ENCODE measurements around the gene COL8A2.

COL8A2 gene

GRCh38 chr1:36157115-36157903, 32.3 kb upstream of the COL8A2 start:
- TF ChIP-seq ZFX (IDR thresholded peaks at IDR 0.05; ENCODE audit: borderline replicate concordance) (no peak), CTCF (IDR thresholded peaks at IDR 0.05) (no peak)
- H3K27ac ChIP-seq = peak overlapping the region; percentile 80; the same call in 1 of the 2 replicates

DNA sequence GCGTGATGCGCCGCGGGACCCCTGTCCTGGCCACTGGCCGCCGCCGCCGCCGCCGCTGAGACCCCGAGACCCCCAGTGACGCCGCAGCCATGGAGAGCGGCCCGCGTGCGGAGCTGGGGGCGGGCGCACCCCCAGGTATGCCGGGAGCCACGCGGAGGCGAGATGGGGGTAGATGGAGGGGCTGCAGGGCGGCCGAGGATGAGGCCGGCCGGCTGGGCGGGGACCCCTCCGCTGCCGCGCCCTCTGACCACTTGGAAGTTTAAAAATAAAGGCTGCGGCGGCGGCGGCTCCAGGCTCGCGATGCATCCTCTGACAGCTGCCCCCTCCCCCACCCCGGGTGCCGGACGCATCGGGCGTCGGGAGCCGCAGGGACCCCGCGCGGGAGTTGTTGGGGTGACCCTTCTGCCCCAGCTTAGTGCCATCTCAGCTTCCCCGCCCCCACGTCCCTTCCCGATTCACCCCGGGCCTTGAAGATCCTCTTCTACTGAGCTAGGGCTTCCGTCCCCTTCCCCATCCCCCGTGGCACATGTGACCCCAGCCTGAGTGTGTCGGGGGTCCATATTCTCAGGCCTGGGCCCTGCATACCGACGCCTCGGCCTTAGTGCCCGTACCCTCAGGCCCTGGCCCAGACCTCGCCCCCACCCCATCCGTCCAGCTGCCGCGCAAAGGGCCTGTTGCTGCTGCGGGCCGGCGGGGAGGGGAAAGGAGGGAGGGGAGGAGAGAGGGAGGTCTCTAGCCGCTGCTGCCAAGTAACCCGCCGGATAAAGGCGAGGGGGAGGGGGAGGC, 31.5 kb upstream of the COL8A2 start:
- no peak for TF ChIP-seq CTCF (IDR thresholded peaks at IDR 0.05)
- TF ChIP-seq ZFX (IDR thresholded peaks at IDR 0.05; ENCODE audit: borderline replicate concordance) = no peak
- H3K27ac ChIP-seq = peak overlapping the region; percentile 80

DNA sequence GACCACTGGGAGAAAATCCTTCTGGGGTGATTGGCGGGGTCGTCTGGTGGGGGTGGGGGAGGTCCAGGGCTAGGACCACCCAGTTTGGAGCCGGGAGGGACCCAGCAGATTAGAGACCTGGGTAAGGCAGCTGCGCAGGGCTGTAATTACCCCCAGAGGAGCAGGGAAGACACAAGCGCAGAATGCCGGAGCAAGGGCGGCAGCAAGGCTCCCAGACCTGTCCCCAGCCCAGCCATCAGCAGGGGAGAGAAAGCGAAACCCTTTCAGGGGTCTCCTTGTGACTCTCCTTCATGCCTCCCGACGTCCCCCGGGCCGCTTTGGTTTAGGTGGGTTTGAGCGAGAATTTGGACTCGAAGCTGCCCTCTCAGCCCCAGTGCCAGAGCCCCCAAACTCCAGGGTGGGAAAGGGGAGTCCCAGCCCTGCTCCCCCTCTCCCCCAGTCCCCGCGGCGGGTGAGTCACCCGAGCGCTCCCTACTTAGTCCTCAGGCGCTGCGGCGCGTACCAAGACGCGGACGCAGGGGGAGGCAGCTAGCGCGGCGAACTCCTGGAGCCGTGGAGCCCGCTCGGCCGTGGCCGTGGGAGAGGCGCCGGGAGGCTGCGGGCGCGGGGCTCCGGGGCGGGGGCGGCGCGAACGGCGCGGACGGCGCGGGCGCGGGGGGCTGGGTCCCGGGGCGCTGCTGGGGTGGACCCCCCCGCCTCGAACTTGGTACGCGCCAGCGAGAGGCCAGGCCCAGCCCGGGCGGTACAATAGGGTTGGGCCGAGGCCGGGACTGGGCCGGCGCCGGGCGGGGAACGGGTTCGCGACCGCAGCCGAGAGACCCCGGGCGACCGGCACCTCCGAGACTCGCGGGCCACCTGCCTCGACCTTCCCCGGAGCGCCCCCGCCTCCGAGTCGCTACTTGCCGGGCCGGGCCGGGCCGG, 30.6 kb upstream of the COL8A2 start, which contains the start of gene MAP7D1:
Gene MAP7D1, plus strand, starts transcription at position 753 of the 921 bp plus-strand sequence. CDS start 258 bp downstream, outside the sequence.
- TF ChIP-seq CTCF (IDR thresholded peaks at IDR 0.05) (no peak), ZFX (IDR thresholded peaks at IDR 0.05; ENCODE audit: borderline replicate concordance) (no peak)
- H3K27ac ChIP-seq = peak within 1 kb of the TSS; percentile 80

DNA sequence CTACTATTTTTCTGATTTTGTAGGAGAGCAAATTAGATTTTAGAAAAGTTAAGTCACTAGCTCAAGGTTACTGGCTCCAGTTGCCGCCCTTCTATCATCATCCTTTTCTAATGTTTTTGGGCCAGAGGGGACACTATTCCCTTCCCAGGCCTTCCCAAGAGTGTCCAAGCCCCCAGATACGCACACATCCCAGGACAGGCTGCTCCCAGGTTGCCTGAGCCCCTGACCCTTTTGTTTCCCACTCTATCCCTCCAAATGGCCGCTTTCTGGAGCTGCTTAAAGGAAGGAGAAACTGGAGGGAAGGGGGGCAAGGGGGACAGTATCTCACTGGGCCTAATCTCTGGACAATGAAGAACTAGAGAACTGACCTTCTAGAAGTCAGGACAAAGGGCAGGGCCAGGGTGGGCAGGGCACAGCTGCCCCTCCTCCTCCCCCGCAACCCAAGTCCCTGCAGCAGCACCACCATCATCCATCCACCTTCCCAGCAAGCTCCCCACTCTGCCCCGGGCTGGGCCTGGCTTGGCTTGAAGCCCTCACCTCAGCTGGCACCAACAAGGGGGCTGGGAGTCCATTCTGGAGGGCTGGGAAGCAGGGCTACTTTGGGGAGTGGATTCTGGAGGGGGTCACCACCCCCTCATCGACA, 29.9 kb upstream of the COL8A2 start:
- peak overlapping the region; percentile 80 for H3K27ac ChIP-seq
- TF ChIP-seq ZFX (IDR thresholded peaks at IDR 0.05; ENCODE audit: borderline replicate concordance) = no peak
- no peak for TF ChIP-seq CTCF (IDR thresholded peaks at IDR 0.05)

DNA sequence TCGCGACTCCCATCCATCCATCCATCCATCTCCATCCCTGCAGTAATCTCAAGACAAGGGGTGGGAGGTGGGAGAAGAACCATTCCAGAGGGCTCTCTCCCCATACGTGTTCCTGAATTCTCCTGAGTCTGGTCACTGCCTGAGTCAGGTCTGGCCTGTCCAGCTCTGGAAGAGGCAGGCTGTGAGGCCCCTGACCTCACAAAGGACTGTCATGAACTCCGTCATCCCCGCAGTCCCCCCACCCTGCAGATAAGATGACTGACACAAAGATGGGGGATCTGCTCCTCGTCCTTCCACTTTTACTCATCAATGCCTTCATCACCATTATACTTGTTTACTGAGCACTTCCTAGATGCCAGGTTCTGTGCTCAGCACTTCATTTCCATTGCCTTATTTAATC, 29.3 kb upstream of the COL8A2 start:
- TF ChIP-seq CTCF (IDR thresholded peaks at IDR 0.05) = no peak
- TF ChIP-seq ZFX (IDR thresholded peaks at IDR 0.05; ENCODE audit: borderline replicate concordance) = no peak
- H3K27ac ChIP-seq = no peak overlapping the region

GRCh38 chr1:36153476-36153875, 28.5 kb upstream of the COL8A2 start:
- no peak overlapping the region for H3K27ac ChIP-seq
- TF ChIP-seq CTCF (IDR thresholded peaks at IDR 0.05) (no peak), ZFX (IDR thresholded peaks at IDR 0.05; ENCODE audit: borderline replicate concordance) (no peak)
